Bronchial epithelial cell (primary cell): ENCODE measurements around the gene JARID2. TPM values are rescaled to one million over a fixed set of nuclear protein-coding genes. Genes with fewer than 3 reads are reported as not detected.

Source experiments
- DNase-seq: peaks from one replicate; pipeline ENCODE4 v3.0.0-alpha.2; 2010; ENCODE audit warnings: low read depth
- FAIRE-seq: peaks from 2 replicates; lab custom pipeline; 2011; peaks lifted over from hg19 to GRCh38; lab: Jason Lieb, UNC
- H3K27me3 ChIP-seq: 2 replicates; pipeline ENCODE4 v1.5.1; 2011; ENCODE audit warnings: low read length; ENCODE audit not compliant: control insufficient read depth, insufficient read depth
- H3K36me3 ChIP-seq: 2 replicates; pipeline ENCODE4 v1.5.1; 2011; ENCODE audit warnings: low read length; ENCODE audit not compliant: control insufficient read depth, insufficient read depth
- H3K4me3 ChIP-seq: 2 replicates; pipeline ENCODE4 v1.5.1; 2011; ENCODE audit warnings: mild to moderate bottlenecking, low read depth, low read length, control low read depth
- CTCF ChIP-seq: IDR thresholded peaks from 2 replicates; pipeline ENCODE4 v1.5.1; 2011; ENCODE audit warnings: mild to moderate bottlenecking, moderate library complexity, low read length, control low read depth, inconsistent platforms; ENCODE audit not compliant: insufficient read depth, severe bottlenecking
- total RNA-seq: library from RNA; depleted of rRNA; stranded (reverse); fragments of >200 nt; gene quantifications from 2 replicates; pipeline ENCODE4 v1.2.1, GENCODE V29; 2014

The JARID2 gene
- total RNA-seq, 1 donor from 2014 or later, result 29.2 TPM

- no peak for TF ChIP-seq CTCF
- Histone ChIP-seq H3K36me3 (no peaks in the 10 kb centered on the region), H3K4me3 (no peak overlapping the region), H3K27me3 (no peaks in the 10 kb centered on the region)
- DNase-seq (no peak), FAIRE-seq (no peak)
These were observed 139.0 kb downstream of the JARID2 start for GRCh38 chr6:15384901-15385300.

GRCh38 chr6:15385521-15385920 lies 139.7 kb downstream of the JARID2 start:
- no peak for FAIRE-seq
- DNase-seq, result no peak
- Histone ChIP-seq H3K36me3 (no peaks in the 10 kb centered on the region), H3K4me3 (no peak overlapping the region), H3K27me3 (no peaks in the 10 kb centered on the region)
- TF ChIP-seq CTCF, result no peak

GRCh38 chr6:15386110-15386755 lies 140.4 kb downstream of the JARID2 start:
- DNase-seq (no peak), FAIRE-seq (no peak)
- TF ChIP-seq CTCF, result no peak
- Histone ChIP-seq H3K4me3 (no peak overlapping the region), H3K27me3 (no peaks in the 10 kb centered on the region), H3K36me3 (no peaks in the 10 kb centered on the region)

- FAIRE-seq (no peak), DNase-seq (no peak)
- TF ChIP-seq CTCF, result no peak
- Histone ChIP-seq H3K4me3 (no peak overlapping the region), H3K36me3 (no peaks in the 10 kb centered on the region), H3K27me3 (no peaks in the 10 kb centered on the region)
These were observed 140.9 kb downstream of the JARID2 start for GRCh38 chr6:15386756-15387112.

- no peak overlapping the region for H3K4me3 ChIP-seq
- no peaks in the 10 kb centered on the region for H3K36me3 ChIP-seq
- FAIRE-seq (no peak), DNase-seq (no peak)
- TF ChIP-seq CTCF, result no peak
- no peaks in the 10 kb centered on the region for H3K27me3 ChIP-seq
These were observed 141.2 kb downstream of the JARID2 start for GRCh38 chr6:15387118-15387517.
